GM23338 (cell line): ENCODE measurements around the gene DTX1. TPM values are rescaled to one million over a fixed set of nuclear protein-coding genes. Genes with fewer than 3 reads are reported as not detected.

ENCODE experiments used
- ATAC-seq: fragments of 200-7000 bp; cut with Tn5 transposase; 3 replicates; pipeline ENCODE4 v1.9.1; 2020
- DNase-seq: peaks from one replicate; pipeline ENCODE4 v3.0.0-alpha.2; 2015; ENCODE audit warnings: low spot score
- H2AFZ ChIP-seq: fragments of 200-600 bp; sonication (generic); 2 replicates; pipeline ENCODE4 v1.8.0; 2016; ENCODE audit warnings: antibody characterized with exemption, mild to moderate bottlenecking, moderate library complexity
- H3F3A ChIP-seq: fragments of 200-600 bp; sonication (generic); replicated peaks from 2 replicates; pipeline ENCODE4 v1.8.0; 2017; ENCODE audit warnings: antibody characterized with exemption, mixed run types, low read depth
- H3K27ac ChIP-seq: fragments of 200-600 bp; sonication (generic); 2 replicates; pipeline ENCODE4 v1.6.1; 2016; ENCODE audit warnings: low read depth
- H3K27me3 ChIP-seq: fragments of 200-600 bp; sonication (generic); 2 replicates; pipeline ENCODE4 v1.8.0; 2016; ENCODE audit warnings: mild to moderate bottlenecking, mixed run types, moderate library complexity; ENCODE audit not compliant: insufficient read depth
- H3K36me3 ChIP-seq: fragments of 200-600 bp; sonication (generic); 2 replicates; pipeline ENCODE4 v1.8.0; 2016; ENCODE audit warnings: mild to moderate bottlenecking; ENCODE audit not compliant: insufficient read depth
- H3K4me1 ChIP-seq: fragments of 200-600 bp; sonication (generic); 2 replicates; pipeline ENCODE4 v1.8.0; 2016; ENCODE audit warnings: mild to moderate bottlenecking, moderate library complexity; ENCODE audit not compliant: insufficient read depth
- H3K4me2 ChIP-seq: fragments of 200-600 bp; sonication (generic); 2 replicates; pipeline ENCODE4 v1.7.1; 2017; ENCODE audit warnings: mixed run types
- H3K4me3 ChIP-seq: fragments of 200-600 bp; sonication (generic); 2 replicates; pipeline ENCODE4 v1.6.1; 2016; ENCODE audit warnings: mixed run types
- H3K79me2 ChIP-seq: fragments of 200-600 bp; sonication (generic); replicated peaks from 2 replicates; pipeline ENCODE4 v1.8.0; 2017; ENCODE audit warnings: mild to moderate bottlenecking; ENCODE audit not compliant: insufficient read depth
- H3K9me2 ChIP-seq: fragments of 200-600 bp; sonication (generic); 2 replicates; pipeline ENCODE4 v1.8.0; 2017; ENCODE audit not compliant: insufficient read depth
- H4K20me1 ChIP-seq: fragments of 200-600 bp; sonication (generic); replicated peaks from 2 replicates; pipeline ENCODE4 v1.8.0; 2017; ENCODE audit warnings: mild to moderate bottlenecking; ENCODE audit not compliant: insufficient read depth
- H3K27ac Mint-ChIP-seq: 2 replicates; pipeline ENCODE4 v1.8.0; 2020; ENCODE audit warnings: inconsistent platforms, mild to moderate bottlenecking, moderate library complexity, mixed read lengths
- H3K27me3 Mint-ChIP-seq: 3 replicates; pipeline ENCODE4 v1.8.0; 2022; ENCODE audit warnings: low read depth, mild to moderate bottlenecking, moderate library complexity, mixed read lengths, inconsistent platforms; ENCODE audit not compliant: insufficient read depth, poor library complexity
- H3K36me3 Mint-ChIP-seq: 3 replicates; pipeline ENCODE4 v1.8.0; 2021; ENCODE audit warnings: low read depth, mild to moderate bottlenecking, inconsistent platforms, moderate library complexity, mixed read lengths
- H3K4me1 Mint-ChIP-seq: 3 replicates; pipeline ENCODE4 v1.8.0; 2020; ENCODE audit warnings: mild to moderate bottlenecking, inconsistent platforms, mixed read lengths
- H3K4me3 Mint-ChIP-seq: 3 replicates; pipeline ENCODE4 v1.8.0; 2021; ENCODE audit warnings: moderate library complexity, mild to moderate bottlenecking, inconsistent platforms, mixed read lengths
- H3K9me3 Mint-ChIP-seq: 3 replicates; pipeline ENCODE4 v1.8.0; 2020; ENCODE audit warnings: moderate library complexity, mild to moderate bottlenecking, inconsistent platforms, mixed read lengths
- EZH2 ChIP-seq: fragments of 200-600 bp; sonication (generic); IDR thresholded peaks from one replicate; pipeline ENCODE4 v1.8.0; 2017; ENCODE audit warnings: antibody characterized with exemption, mild to moderate bottlenecking, low read depth; ENCODE audit not compliant: unreplicated experiment
- EZH2phosphoT487 ChIP-seq: fragments of 200-600 bp; sonication (generic); IDR thresholded peaks from one replicate; pipeline ENCODE4 v1.8.1; 2018; ENCODE audit warnings: antibody characterized with exemption; ENCODE audit not compliant: unreplicated experiment
- polyA plus RNA-seq: library from polyadenylated mRNA; unstranded; fragments of >200 nt; fragmentation: Nextera tagmentation; extraction: Ambion mirVana; gene quantifications from 2 replicates; pipeline ENCODE4 v1.2.1, GENCODE V29; 2016
- total RNA-seq: library from RNA; depleted of rRNA; stranded (reverse); fragments of >200 nt; shearing (Covaris generic); gene quantifications from 2 replicates; pipeline ENCODE4 v1.2.3, GENCODE V29; 2014
- TF ChIP-seq, protein P1 (sequence below): fragments of 250-450 bp; sonication (Bioruptor Pico); IDR thresholded peaks from 2 replicates; pipeline ENCODE4 v1.5.0; 2020; ENCODE audit warnings: mild to moderate bottlenecking, moderate library complexity
- TF ChIP-seq, protein P2 (sequence below), 2 experiments: fragments of 200-600 bp in 1 of 2; sonication (generic) in 1 of 2; conservative IDR thresholded peaks; 2 replicates each; pipeline versions ENCODE4 v1.5.1 to v1.6.1; 2016 to 2017; ENCODE audit warnings: antibody characterized with exemption in 2 of 2, low read depth in 2 of 2, mild to moderate bottlenecking in 2 of 2, moderate library complexity in 1 of 2

The DTX1 gene
- total and polyA plus RNA-seq, 2 experiments from 2014 or later = 1.6 to 9.0 TPM

DNA sequence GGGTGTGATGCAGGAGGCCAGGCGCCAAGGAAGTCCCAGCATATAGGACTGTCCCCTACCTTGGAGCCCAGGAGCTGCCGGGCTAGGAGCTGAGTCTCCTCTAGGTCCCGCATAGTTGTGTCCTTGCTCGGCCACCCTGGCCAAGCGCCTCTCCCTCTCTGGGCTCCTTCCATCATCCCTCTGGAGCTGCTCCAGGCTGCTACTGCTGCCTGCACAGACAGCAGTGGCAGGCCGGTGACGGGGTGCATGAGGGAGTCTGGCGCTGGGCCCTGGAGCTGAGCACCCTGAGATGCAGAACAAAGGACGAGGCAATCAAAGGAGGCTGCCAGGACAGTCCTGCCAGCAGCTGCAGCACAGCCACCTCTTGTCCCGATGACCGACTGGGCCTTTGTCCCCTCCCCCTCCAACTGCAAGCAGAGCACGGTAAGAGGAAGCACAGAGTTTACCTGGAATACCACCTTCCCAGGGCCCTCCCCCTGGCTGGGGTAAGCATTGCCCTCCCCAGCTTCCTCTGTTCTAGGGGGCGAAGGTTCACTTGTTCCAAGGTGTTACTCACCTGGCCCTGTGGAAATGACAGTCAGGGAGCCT, 10.4 kb downstream of the DTX1 start (continued):
- TF ChIP-seq, protein P1, sequence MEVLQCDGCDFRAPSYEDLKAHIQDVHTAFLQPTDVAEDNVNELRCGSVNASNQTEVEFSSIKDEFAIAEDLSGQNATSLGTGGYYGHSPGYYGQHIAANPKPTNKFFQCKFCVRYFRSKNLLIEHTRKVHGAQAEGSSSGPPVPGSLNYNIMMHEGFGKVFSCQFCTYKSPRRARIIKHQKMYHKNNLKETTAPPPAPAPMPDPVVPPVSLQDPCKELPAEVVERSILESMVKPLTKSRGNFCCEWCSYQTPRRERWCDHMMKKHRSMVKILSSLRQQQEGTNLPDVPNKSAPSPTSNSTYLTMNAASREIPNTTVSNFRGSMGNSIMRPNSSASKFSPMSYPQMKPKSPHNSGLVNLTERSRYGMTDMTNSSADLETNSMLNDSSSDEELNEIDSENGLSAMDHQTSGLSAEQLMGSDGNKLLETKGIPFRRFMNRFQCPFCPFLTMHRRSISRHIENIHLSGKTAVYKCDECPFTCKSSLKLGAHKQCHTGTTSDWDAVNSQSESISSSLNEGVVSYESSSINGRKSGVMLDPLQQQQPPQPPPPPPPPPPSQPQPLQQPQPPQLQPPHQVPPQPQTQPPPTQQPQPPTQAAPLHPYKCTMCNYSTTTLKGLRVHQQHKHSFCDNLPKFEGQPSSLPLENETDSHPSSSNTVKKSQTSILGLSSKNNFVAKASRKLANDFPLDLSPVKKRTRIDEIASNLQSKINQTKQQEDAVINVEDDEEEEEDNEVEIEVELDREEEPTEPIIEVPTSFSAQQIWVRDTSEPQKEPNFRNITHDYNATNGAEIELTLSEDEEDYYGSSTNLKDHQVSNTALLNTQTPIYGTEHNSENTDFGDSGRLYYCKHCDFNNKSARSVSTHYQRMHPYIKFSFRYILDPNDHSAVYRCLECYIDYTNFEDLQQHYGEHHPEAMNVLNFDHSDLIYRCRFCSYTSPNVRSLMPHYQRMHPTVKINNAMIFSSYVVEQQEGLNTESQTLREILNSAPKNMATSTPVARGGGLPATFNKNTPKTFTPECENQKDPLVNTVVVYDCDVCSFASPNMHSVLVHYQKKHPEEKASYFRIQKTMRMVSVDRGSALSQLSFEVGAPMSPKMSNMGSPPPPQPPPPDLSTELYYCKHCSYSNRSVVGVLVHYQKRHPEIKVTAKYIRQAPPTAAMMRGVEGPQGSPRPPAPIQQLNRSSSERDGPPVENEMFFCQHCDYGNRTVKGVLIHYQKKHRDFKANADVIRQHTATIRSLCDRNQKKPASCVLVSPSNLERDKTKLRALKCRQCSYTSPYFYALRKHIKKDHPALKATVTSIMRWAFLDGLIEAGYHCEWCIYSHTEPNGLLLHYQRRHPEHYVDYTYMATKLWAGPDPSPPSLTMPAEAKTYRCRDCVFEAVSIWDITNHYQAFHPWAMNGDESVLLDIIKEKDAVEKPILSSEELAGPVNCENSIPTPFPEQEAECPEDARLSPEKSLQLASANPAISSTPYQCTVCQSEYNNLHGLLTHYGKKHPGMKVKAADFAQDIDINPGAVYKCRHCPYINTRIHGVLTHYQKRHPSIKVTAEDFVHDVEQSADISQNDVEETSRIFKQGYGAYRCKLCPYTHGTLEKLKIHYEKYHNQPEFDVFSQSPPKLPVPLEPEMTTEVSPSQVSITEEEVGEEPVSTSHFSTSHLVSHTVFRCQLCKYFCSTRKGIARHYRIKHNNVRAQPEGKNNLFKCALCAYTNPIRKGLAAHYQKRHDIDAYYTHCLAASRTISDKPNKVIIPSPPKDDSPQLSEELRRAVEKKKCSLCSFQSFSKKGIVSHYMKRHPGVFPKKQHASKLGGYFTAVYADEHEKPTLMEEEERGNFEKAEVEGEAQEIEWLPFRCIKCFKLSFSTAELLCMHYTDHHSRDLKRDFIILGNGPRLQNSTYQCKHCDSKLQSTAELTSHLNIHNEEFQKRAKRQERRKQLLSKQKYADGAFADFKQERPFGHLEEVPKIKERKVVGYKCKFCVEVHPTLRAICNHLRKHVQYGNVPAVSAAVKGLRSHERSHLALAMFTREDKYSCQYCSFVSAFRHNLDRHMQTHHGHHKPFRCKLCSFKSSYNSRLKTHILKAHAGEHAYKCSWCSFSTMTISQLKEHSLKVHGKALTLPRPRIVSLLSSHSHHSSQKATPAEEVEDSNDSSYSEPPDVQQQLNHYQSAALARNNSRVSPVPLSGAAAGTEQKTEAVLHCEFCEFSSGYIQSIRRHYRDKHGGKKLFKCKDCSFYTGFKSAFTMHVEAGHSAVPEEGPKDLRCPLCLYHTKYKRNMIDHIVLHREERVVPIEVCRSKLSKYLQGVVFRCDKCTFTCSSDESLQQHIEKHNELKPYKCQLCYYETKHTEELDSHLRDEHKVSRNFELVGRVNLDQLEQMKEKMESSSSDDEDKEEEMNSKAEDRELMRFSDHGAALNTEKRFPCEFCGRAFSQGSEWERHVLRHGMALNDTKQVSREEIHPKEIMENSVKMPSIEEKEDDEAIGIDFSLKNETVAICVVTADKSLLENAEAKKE (CRISPR knock-in tag) = no peak

DNA sequence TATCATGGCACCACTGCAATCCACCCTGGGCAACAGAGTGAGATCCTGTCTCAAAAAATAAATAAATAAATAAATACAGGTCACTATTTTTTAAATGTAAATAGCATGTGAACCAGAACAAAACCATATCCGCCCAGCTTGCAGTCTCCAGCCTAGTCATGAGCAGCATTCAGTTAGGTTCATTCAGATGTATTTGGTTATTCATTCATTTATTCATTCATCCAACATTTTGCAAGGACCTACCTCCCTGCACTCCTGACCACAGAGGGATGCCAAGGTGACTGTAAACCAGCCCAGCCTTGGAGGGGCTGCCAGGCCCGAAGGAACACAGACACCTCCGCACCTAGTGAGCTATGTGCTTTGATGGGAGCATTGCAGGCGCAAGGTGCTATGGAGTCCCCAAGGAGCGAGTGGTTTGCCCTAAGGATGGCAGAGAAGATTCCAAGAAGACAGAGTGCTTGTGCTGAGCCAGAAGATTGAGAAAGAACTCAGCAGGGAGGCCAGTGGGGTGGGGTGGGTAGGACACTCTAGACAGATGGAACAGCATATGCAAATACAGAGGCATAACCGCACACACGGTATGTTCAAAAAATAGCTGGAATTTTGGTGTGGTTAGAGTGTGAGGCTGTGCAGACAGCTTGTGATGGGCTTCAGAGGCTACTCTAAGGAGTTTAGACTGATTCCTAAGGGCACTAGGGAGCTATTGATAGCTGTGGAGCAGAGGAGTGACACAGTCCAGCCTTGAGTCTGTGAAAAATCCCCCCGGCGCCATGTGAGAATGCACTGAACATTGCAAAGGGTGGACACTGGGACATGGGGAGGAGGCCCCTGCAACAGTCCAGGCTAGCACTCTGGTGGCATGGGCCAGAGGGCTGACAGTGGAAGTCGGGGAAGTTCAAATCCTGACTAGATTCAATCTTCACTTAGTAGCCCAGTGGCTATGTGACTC, 11.7 kb downstream of the DTX1 start:
- Histone ChIP-seq H3K9me2 (no peaks in the 10 kb centered on the region), H3K4me2 (no peak overlapping the region), H2AFZ (no peak overlapping the region), H3K79me2 (no peaks in the 10 kb centered on the region), H3F3A (no peaks in the 10 kb centered on the region), H3K36me3 (no peaks in the 10 kb centered on the region), H3K27me3 (0 out of 2 replicates have a peak, but pooled peaks cover 2% of the 10 kb centered on the region), H3K27ac (no peak overlapping the region), H3K4me1 (peaks cover 13% of the 10 kb centered on the region; the same call in 1 of the 2 replicates), H3K4me3 (no peak overlapping the region), H4K20me1 (no peaks in the 10 kb centered on the region; the same call in 1 of the 2 replicates)
- Mint-ChIP-seq H3K9me3 (no peaks in the 10 kb centered on the region), H3K36me3 (no peaks in the 10 kb centered on the region), H3K4me3 (no peak overlapping the region), H3K4me1 (peaks cover 44% of the 10 kb centered on the region), H3K27ac (no peak overlapping the region), H3K27me3 (peaks cover 8% of the 10 kb centered on the region)
- DNase-seq (no peak), ATAC-seq (no peak)
- TF ChIP-seq EZH2 (no peak), EZH2phosphoT487 (no peak)
- TF ChIP-seq, protein P2, sequence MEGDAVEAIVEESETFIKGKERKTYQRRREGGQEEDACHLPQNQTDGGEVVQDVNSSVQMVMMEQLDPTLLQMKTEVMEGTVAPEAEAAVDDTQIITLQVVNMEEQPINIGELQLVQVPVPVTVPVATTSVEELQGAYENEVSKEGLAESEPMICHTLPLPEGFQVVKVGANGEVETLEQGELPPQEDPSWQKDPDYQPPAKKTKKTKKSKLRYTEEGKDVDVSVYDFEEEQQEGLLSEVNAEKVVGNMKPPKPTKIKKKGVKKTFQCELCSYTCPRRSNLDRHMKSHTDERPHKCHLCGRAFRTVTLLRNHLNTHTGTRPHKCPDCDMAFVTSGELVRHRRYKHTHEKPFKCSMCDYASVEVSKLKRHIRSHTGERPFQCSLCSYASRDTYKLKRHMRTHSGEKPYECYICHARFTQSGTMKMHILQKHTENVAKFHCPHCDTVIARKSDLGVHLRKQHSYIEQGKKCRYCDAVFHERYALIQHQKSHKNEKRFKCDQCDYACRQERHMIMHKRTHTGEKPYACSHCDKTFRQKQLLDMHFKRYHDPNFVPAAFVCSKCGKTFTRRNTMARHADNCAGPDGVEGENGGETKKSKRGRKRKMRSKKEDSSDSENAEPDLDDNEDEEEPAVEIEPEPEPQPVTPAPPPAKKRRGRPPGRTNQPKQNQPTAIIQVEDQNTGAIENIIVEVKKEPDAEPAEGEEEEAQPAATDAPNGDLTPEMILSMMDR (conservative IDR thresholded peaks at IDR 0.05; ENCODE audit: low read depth in 2 of 2) = no peak
- TF ChIP-seq, protein P1 (CRISPR knock-in tag) = no peak
